Measurements from ENCODE around the gene KRTAP15-1. TPM values are rescaled to one million over a fixed set of nuclear protein-coding genes. Genes with fewer than 3 reads are reported as not detected.

KRTAP15-1 gene
- total RNA-seq, 1 donor from 2014 or later: not detected

DNA sequence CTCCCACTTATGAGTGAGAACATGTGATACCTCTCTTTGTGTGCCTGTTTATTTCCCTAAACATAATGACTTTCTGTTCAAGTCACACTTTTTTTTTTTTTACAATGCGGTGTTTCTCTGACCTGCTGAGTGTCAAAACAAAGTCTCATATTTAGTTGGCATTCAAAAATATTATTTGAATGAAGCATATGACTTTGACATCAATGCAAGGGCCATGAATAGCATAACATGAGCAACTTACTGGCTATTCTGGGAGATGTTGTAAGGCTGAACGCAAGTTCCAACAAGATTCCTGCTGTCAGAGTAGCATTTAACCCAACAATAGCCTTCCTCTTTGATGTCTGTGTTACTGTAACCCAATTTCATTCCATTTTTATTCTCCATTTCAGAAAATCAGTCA lies 42.1 kb downstream of the KRTAP15-1 start:
- DNase-seq (ENCODE audit: low spot score) (no peak), ATAC-seq (no peak)
- intact Hi-C loops (cut with DNase I): no loop called here

- no peak for ATAC-seq
- intact Hi-C loops (cut with DNase I): no loop called here
- no peak for DNase-seq (ENCODE audit: low spot score)
Observed at GRCh38 chr21:30486180-30486579, 46.1 kb downstream of the KRTAP15-1 start.

GRCh38 chr21:30487336-30487735 lies 47.3 kb downstream of the KRTAP15-1 start, which contains the start of gene KRTAP19-2:
TSS of gene KRTAP19-2 (minus strand) at chr21:30487436. CDS start at chr21:30487348, 88 bp downstream.
- intact Hi-C loops (cut with DNase I): no loop called here
- DNase-seq (ENCODE audit: low spot score) (no peak), ATAC-seq (no peak)

Other genes with a start within 250 kb of the KRTAP15-1 start
- gene CLDN8, start 224.2 kb upstream of the KRTAP15-1 start, total RNA-seq: not detected
- gene KRTAP24-1, start 157.3 kb upstream of the KRTAP15-1 start, total RNA-seq: not detected
- not detected for gene KRTAP25-1, start 150.8 kb upstream of the KRTAP15-1 start, total RNA-seq
- gene KRTAP26-1, start 120.0 kb upstream of the KRTAP15-1 start, total RNA-seq: not detected
- gene KRTAP27-1, start 102.6 kb upstream of the KRTAP15-1 start, total RNA-seq: not detected
- not detected for gene KRTAP23-1, start 91.7 kb upstream of the KRTAP15-1 start, total RNA-seq
- not detected for gene KRTAP13-2, start 68.0 kb upstream of the KRTAP15-1 start, total RNA-seq
- not detected for gene KRTAP13-1, start 44.2 kb upstream of the KRTAP15-1 start, total RNA-seq
- gene KRTAP13-3, start 14.3 kb upstream of the KRTAP15-1 start, total RNA-seq: not detected
- gene KRTAP13-4, start 10.1 kb upstream of the KRTAP15-1 start, total RNA-seq: not detected
- gene KRTAP19-1, start 40.1 kb downstream of the KRTAP15-1 start, total RNA-seq: not detected
- not detected for gene KRTAP19-2, start 47.2 kb downstream of the KRTAP15-1 start, total RNA-seq
- gene KRTAP19-3, start 51.7 kb downstream of the KRTAP15-1 start, total RNA-seq: not detected
- not detected for gene KRTAP19-4, start 56.9 kb downstream of the KRTAP15-1 start, total RNA-seq
- not detected for gene KRTAP19-5, start 61.9 kb downstream of the KRTAP15-1 start, total RNA-seq
- not detected for gene KRTAP19-6, start 101.6 kb downstream of the KRTAP15-1 start, total RNA-seq
- gene KRTAP19-7, start 121.0 kb downstream of the KRTAP15-1 start, total RNA-seq: not detected
- not detected for gene KRTAP22-2, start 150.1 kb downstream of the KRTAP15-1 start, total RNA-seq
- not detected for gene KRTAP6-3, start 152.2 kb downstream of the KRTAP15-1 start, total RNA-seq
- not detected for gene KRTAP6-2, start 158.6 kb downstream of the KRTAP15-1 start, total RNA-seq
- not detected for gene KRTAP22-1, start 160.8 kb downstream of the KRTAP15-1 start, total RNA-seq
- gene KRTAP6-1, start 173.7 kb downstream of the KRTAP15-1 start, total RNA-seq: not detected
- not detected for gene KRTAP20-1, start 176.2 kb downstream of the KRTAP15-1 start, total RNA-seq
- not detected for gene KRTAP20-4, start 180.4 kb downstream of the KRTAP15-1 start, total RNA-seq
- gene KRTAP20-2, start 194.9 kb downstream of the KRTAP15-1 start, total RNA-seq: not detected
- gene KRTAP20-3, start 202.6 kb downstream of the KRTAP15-1 start, total RNA-seq: not detected

Measured in sciatic nerve (tissue), 2 donors.